Suppressor macrophage (primary cell): Measurements from ENCODE around the gene PACSIN3.
A peak's percentile ranks its signal among the peaks of the same experiment; 100 is the strongest.

Experiments used
- DNase-seq, 4 experiments: peaks; one replicate each; pipeline ENCODE4 v3.0.0-alpha.2; 2020 to 2022

PACSIN3 gene

GRCh38 chr11:47152126-47152952 is 33.9 kb downstream of the PACSIN3 start:
- DNase-seq, result peak; percentile 24 to 47 (median 36)

- DNase-seq, result no peak
These were observed 36.5 kb downstream of the PACSIN3 start for GRCh38 chr11:47149782-47150181.

GRCh38 chr11:47148903-47149531 is 37.2 kb downstream of the PACSIN3 start:
- no peak for DNase-seq

- no peak for DNase-seq
These were observed 38.0 kb downstream of the PACSIN3 start for GRCh38 chr11:47148270-47148669.

GRCh38 chr11:47147681-47148080 is 38.6 kb downstream of the PACSIN3 start:
- no peak for DNase-seq

- no peak for DNase-seq
These were observed 39.0 kb downstream of the PACSIN3 start for GRCh38 chr11:47147250-47147649.

- DNase-seq, result no peak
These were observed 41.7 kb downstream of the PACSIN3 start for GRCh38 chr11:47144541-47144940.

- DNase-seq, result no peak
These were observed 42.9 kb downstream of the PACSIN3 start for GRCh38 chr11:47143322-47143721.

- no peak for DNase-seq
These were observed 46.4 kb downstream of the PACSIN3 start for GRCh38 chr11:47139878-47140277.

GRCh38 chr11:47137476-47137875 is 48.8 kb downstream of the PACSIN3 start:
- no peak for DNase-seq

GRCh38 chr11:47136921-47137320 is 49.3 kb downstream of the PACSIN3 start:
- no peak for DNase-seq

GRCh38 chr11:47136327-47136726 is 49.9 kb downstream of the PACSIN3 start:
- no peak for DNase-seq

GRCh38 chr11:47132981-47133380 is 53.3 kb downstream of the PACSIN3 start:
- DNase-seq, result no peak

GRCh38 chr11:47132490-47132889 is 53.7 kb downstream of the PACSIN3 start:
- no peak for DNase-seq

GRCh38 chr11:47131136-47131535 is 55.1 kb downstream of the PACSIN3 start:
- no peak for DNase-seq

GRCh38 chr11:47130543-47130942 is 55.7 kb downstream of the PACSIN3 start:
- DNase-seq, result no peak
